Stimulated activated CD8-positive, alpha-beta memory T cell treated with anti-CD3 and anti-CD28 coated beads, Interleukin-7, amount 100 ng/mL, for 24 hours (primary cell): ENCODE measurements around the gene EIF4E2.
"Not testable (repeated sequence)": the region's sequence is repeated elsewhere in the genome, so short reads cannot be mapped to it uniquely, and the experiment has no call there.

Source experiments
- DNase-seq: peaks from one replicate; pipeline ENCODE4 v3.0.0-alpha.2; 2020; ENCODE audit warnings: low read depth

Gene EIF4E2

DNA sequence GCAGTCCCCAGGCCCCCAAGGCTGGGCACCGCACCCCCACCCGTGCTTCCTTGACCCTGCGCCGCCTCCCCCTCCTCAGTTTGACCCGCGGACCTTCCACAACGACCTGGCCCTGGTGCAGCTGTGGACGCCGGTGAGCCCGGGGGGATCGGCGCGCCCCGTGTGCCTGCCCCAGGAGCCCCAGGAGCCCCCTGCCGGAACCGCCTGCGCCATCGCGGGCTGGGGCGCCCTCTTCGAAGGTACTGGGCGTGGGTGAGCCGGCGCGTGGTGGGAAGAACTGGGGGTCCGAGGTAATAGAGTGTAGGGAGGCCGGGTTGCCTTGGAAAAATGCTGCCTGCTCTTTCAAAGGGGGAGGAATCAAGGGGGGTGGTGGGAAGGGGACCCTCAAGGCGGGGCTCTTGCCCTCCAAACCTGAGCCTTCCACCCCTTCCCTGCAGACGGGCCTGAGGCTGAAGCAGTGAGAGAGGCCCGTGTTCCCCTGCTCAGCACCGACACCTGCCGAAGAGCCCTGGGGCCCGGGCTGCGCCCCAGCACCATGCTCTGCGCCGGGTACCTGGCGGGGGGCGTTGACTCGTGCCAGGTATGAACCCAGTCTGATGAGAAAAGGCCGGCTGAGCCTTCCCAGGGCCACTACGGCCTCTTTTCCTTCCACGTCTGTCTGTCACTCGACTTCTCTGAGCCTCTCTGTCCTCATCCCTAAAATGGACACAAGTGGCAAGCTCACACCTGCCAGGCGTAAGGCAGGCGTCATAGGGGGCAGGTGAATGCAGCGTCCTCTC is 27.7 kb upstream of the EIF4E2 start:
- DNase-seq = no peak

DNA sequence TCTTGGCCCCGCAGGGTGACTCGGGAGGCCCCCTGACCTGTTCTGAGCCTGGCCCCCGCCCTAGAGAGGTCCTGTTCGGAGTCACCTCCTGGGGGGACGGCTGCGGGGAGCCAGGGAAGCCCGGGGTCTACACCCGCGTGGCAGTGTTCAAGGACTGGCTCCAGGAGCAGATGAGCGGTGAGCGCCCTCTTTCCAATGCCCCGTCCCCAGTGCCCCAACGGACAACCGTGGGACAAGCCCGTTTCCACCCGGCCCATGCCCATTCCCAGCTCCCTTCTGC is 27.1 kb upstream of the EIF4E2 start:
- DNase-seq = no peak

DNA sequence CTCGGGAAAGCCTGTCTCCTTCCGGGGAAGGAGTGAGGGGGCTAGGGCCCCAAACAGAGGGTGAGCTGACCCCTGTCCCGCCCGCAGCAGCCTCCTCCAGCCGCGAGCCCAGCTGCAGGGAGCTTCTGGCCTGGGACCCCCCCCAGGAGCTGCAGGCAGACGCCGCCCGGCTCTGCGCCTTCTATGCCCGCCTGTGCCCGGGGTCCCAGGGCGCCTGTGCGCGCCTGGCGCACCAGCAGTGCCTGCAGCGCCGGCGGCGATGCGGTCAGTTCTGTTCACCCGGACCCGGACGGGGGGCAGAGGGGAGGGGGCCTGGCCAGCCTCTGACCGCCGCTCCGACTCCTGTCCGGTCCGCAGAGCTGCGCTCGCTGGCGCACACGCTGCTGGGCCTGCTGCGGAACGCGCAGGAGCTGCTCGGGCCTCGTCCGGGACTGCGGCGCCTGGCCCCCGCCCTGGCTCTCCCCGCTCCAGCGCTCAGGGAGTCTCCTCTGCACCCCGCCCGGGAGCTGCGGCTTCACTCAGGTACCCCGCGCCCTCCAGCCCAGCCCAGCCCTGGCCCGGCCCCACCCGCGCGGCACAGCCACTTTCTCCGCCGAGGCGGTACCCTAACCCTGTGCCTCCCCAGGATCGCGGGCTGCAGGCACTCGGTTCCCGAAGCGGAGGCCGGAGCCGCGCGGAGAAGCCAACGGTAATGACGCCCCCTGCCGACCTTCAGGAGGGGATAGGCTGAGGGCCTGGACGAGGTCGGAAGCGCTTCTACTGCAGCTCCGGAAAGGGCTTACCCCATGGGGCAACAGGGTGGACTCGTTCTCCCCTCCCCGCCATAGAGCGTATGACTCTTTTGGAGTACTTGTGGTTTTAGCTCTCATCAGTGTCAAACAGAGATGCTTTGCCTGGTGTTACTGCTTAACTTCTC is 26.5 kb upstream of the EIF4E2 start:
- DNase-seq = no peak

DNA sequence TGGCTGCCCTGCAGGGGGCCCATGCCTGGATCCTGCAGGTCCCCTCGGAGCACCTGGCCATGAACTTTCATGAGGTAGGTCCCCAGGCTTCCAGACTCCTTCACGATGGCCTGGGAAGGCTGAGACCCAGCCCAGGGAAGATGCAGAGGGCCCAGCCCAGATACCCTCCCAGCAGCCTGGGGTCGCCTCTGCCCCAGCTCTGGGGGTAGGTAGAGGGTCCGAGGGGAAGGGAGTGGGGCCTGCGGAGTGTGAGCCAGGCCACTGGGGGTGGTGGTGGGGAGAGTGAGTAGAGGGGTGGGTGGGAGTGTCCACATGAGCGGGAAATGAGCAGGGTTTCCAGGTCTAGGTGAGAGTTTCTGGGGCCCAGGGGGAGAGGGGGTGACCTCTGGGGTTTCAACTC is 25.7 kb upstream of the EIF4E2 start:
- DNase-seq = no peak

DNA sequence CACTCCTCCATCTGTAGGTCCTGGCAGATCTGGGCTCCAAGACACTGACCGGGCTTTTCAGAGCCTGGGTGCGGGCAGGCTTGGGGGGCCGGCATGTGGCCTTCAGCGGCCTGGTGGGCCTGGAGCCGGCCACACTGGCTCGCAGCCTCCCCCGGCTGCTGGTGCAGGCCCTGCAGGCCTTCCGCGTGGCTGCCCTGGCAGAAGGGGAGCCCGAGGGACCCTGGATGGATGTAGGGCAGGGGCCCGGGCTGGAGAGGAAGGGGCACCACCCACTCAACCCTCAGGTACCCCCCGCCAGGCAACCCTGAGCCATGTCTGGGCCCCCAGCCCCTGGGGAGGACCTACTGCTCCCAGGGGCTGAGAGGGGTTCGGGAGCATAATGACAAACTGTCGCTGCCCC is 25.3 kb upstream of the EIF4E2 start:
- no peak for DNase-seq

DNA sequence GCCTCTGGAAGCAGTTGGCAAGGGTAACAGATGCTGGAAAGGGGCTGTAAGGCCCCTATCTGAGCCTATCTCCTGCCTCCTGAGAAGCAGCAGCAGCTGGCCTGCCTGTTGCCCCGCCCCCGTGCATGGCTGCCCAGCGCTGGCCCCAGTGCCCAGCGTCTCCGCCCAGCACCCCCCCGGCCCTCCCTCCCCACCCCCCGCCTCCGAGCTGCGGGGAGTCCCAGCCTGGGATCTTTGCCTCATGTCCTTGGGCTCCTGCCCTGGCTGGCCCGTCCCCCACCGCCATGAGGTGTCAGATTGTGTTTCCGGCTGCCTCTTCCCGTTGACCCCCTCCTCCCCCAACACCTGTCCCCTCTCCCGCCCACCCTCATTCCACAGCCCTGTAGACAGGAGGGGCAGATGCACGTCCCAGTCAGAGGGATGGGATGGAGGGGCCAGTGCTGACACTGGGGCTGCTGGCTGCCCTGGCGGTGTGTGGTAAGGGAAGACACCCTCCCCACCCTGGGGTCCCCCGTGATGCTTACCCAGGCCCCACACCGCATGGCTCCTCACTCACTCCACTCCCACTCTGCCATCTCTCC is 24.6 kb upstream of the EIF4E2 start, which contains the start of gene CHRND:
Gene CHRND (plus strand): TSS at position 370 of the 581 bp plus-strand sequence. CDS start 56 bp downstream, at position 426.
- DNase-seq = no peak

DNA sequence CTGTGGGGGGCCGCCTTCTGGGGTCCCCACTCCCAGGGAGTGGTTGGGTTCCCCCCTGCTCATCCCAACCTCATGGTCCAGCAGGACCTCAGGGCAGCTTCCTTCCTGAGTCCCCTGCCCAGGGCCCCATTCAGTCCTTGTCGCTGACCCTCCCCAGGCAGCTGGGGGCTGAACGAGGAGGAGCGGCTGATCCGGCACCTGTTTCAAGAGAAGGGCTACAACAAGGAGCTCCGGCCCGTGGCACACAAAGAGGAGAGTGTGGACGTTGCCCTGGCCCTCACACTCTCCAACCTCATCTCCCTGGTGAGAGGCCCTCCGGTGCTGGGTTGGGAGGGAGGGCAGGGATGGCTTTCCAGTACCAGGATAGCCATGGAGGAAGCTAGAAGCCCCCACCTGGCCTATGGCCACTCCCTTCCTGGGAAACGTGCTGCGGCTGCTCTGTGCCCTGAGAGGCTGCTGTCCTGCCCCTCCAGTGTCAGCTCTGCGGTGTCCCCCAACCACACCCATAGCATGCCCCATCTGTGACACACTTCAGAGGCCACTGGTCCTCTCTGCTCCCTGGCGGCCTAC is 24.0 kb upstream of the EIF4E2 start:
- no peak for DNase-seq

DNA sequence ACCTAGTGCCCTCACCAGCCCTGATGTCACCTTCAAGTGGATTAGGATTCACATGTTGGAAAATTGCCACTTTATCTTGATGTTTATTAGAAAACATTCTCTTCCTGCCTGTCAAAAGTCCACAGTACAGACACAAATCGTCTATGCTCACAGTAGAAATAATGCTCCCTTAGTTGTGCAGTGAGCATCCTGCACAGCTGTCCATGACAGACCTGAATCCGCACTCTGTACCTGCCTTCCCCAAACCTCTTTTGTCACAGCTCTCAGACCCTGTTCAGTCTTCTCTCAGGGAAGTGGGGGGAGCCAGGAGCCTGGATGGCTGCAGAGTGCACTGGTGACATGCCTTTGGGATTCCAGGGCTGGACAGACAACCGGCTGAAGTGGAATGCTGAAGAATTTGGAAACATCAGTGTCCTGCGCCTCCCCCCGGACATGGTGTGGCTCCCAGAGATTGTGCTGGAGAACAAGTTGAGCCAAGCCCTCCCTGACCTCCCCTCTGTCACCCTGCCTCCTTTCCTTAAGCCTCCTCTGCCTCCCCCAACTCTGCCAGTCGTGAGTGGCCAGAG is 22.5 kb upstream of the EIF4E2 start:
- no peak for DNase-seq

DNA sequence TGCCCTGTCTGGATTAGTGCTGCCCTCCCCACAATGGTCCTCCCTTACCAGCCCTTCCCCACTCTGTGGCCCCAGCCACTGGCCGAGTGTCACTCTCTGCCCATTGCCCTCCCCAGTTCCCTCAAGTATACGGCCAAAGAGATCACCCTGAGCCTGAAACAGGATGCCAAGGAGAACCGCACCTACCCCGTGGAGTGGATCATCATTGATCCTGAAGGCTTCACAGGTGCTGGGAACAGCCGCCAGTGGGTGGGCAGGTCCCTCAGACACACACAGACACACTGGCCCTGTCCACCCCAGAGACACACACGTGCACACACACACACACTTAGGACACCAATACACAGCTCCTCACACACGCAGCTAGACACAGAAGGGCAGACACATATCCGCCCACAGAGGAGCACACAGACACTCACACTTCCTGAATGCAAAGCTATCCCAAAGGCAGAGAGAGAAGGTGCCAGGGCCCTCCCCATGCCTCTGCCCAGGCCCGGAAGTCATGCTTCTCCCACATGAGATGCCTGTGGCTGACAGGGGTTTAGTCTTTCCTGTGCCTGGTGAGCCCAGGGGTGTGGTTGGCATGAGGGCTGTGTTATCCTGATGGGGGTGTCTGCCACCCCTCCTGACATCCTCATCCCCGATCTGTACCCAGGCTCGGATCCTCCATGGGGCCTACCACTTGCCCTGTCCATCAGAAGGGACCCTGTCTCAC is 21.6 kb upstream of the EIF4E2 start:
- DNase-seq = no peak

DNA sequence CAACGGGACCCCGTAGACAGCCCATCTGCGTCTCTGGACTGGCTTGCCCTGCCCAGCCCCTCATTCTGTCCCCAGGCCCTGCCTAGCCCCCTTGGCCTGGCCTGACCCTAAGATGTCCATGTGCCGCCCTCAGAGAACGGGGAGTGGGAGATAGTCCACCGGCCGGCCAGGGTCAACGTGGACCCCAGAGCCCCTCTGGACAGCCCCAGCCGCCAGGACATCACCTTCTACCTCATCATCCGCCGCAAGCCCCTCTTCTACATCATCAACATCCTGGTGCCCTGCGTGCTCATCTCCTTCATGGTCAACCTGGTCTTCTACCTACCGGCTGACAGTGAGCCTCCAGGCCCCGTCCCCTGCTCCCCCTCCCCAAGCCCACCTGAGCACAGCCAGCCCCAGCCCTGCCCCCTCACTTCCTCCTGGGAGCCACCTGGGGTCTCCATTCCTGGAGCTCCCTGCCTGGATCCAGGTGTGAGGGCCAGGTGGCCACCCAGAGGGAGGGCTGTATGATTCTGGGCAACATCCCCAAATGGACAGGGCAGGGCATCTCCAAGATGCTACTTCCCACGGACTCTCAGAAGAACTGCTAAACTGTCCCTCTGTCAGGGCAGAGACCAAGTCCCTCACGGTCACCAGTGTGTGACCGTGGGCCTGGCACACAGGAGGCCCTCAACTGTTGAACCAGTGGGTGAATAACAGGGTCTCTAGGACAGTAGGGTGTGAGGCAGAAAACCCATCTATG is 20.5 kb upstream of the EIF4E2 start:
- no peak for DNase-seq

DNA sequence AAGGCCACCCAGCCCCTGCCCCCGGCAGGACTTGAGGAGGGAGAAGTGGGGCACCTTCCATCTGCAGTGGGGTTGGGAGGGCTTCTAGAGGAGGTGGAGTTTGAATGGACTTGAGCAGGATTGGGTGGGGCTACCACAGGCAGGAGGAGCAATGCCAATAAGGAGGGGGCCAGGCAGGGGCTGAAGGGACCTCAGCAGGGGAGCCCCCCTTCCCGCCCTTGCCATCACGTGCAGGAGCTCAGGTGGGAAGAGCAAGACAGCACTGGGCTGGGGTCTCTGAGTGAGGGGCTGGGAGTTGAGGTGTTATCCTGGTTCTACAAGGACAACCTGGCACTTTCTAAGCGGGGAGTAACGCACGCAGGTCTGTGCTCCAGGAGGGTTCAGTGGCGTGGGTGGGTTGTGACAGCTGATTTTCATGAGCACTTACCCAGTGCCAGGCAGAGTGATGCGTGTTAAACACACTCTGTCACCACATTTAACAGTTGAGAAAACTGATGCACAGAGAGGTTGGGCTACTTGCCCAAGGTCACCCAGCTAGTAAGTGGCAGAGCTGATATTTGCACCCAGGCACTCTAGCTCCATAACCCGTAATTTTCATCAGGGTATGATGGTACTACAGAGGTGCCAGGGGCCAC is 19.7 kb upstream of the EIF4E2 start:
- DNase-seq = no peak

DNA sequence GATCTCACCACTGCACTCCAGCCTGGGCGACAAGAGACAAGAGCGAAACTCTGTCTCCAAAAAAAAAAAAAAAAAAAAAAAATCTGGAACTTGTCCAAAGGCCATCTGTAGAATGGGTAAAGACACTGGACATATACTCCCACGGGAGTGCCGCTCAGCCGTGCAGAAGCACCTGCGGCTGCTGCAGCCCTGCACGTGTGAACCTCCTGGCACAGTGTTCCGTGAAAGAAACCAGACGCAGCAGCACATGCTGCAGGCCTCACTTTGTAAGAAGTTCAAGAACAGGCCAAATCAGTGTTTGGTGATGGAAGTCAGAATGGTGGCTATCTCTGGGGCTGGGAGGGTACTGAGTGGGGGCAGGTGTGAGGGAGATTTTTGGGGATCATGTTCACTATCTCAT is 18.1 kb upstream of the EIF4E2 start:
- no peak for DNase-seq

DNA sequence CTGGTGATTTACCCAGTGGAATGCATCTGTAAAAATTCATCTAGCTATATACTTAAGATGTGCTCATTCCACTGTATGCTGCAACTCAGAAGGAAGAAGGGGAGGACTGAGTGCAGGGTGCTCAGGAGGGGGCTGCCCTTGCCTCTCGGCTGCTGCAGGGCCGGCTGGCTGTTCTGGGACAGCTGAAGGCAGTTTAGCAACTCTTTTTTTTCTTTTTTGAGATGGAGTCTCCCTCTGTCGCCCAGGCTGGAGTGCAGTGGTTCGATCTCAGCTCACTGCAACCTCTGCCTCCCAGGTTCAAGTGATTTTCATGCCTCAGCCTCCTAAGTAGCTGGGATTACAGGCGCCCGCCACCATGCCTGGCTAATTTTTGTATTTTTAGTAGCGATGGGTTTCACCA is 17.7 kb upstream of the EIF4E2 start:
- DNase-seq = not testable (repeated sequence)

DNA sequence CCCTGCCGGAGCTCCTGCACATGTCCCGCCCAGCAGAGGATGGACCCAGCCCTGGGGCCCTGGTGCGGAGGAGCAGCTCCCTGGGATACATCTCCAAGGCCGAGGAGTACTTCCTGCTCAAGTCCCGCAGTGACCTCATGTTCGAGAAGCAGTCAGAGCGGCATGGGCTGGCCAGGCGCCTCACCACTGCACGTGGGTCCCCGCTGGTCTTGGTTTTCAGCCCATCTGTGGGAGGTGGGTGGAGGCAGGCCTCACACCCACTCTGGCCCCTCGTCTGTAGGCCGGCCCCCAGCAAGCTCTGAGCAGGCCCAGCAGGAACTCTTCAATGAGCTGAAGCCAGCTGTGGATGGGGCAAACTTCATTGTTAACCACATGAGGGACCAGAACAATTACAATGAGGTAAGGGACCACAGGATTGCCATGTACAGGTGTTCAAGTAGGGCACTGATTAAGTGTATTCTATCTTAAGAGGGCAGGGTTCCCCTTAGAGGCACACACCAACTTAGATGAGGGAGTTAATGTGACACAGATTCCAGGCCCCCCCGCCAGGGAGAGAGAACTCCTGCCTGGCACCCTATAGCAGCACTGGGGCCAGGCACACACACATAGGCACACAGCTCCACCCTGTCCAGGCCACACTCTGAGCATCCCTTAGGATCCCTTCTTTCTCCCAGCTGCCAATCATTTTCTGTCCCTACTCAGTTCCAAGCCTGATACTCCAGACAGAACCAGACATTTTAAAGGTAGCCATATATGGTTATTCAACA is 16.4 kb upstream of the EIF4E2 start:
- no peak for DNase-seq

DNA sequence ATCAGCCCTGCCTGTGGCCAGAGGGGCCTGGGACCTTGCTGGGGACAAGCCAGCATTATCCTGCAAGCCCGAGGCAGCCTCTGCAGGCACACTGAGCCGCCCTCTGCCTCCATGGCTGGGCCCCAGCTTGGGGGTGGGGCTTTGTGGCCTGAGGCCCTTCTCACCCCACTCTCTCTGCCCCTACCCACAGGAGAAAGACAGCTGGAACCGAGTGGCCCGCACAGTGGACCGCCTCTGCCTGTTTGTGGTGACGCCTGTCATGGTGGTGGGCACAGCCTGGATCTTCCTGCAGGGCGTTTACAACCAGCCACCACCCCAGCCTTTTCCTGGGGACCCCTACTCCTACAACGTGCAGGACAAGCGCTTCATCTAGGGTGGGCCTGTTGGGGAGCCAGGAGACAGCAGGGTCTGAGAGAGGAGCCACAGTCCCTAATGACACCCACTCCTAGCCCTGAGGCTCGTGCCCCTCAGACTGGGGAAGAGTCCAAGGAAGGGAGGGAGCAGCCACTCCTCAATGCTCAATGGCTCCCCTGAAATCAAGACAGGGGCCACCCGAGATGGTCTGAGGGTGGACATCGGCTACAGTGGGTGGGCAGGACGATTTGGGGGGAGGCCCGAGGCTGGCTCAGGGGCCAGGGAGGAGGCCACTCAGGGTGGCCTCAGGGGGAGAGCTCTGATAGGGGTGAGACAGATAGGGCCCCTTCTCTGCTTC is 15.4 kb upstream of the EIF4E2 start:
- no peak for DNase-seq

DNA sequence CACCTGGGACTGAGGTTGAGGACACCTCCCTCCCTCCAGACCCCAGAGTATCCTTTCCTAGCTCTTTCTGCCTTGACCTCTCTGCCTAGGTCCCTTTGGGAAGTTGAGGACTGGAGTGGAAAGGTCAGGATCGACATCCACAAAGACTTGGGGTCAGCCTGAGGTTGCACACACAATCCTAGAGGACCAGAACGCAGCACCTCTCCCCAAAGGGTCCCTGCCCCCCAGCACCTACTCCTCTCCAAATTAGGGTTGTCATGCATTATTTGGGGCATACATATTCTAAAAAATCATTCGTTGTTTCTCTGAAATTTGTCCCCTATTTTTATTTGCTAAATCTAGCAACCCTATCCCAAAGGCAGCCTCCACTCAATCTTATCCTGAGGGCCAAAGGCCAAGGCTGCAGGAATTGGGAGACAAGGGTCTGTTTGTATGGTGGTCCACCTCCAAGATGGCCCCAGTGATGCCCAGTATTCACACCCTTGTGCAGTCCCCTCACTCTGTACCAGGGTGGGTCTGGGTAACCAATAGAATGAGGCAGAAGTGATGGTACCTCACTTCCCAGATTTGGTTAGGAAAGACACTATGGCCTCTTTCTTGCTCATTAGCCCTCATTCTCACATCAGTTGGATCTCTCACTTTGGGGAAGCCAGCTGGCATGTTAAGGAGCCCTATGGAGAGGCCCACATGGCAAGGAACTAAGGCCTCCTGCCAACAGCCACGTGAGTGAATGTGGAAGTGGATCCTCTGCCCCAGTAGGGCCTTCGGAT is 14.5 kb upstream of the EIF4E2 start:
- no peak for DNase-seq

DNA sequence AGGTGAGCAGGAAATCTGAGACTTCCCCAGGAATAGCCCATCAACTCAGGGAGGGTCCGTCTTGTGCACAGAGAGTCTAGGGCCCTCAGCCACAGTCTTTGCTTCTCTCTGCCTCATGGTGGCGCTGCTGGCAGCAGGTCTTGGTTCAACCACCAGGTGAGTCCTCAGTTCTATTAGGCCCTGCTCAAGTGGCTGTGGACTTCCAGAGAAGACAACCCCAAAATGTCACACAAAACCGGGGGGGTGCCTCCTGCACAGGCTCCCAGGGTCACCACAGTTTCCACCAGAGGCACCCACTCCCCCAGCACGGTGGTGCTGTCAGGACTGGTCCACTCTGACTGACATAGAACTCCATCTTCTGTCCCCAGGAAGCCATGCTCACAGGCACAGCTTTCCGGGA is 13.4 kb upstream of the EIF4E2 start:
- no peak for DNase-seq

DNA sequence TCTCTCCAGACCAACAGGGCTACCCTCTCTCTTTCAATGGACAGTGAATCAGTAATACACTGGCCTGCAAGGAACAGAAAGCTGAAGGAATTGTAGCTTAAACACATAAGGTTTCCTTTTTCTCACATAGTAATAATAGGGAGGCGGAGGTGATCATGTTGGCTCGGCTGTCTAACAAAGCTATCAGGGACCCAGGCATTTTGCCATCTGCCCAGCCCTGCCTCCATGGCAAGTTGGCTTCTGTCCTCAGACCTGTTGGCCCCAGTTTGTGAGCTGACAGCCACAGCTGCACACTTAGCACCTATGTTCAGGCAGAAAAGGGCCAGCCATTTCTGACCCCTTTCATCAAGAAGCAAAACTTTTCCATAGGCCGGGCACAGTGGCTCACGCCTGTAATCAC is 13.0 kb upstream of the EIF4E2 start:
- no peak for DNase-seq
